Panc1 (cell line): ENCODE results near the gene MCF2L2. TPM values are rescaled to one million over a fixed set of nuclear protein-coding genes. Genes with fewer than 3 reads are reported as not detected.

Experiments
- ATAC-seq: fragments of 200-7000 bp; cut with Tn5 transposase; 2 replicates; pipeline ENCODE4 v1.9.1; 2020; ENCODE audit warnings: mild to moderate bottlenecking, moderate library complexity
- BruUV-seq: library from RNA; stranded (reverse); fragments of 400-500 nt; replicated peaks from 2 replicates; lab custom pipeline; 2021; lab: Mats Ljungman, UMichigan
- CTCF ChIA-PET: fragments of 300-600 bp; sonication (Branson Sonifier 250); formaldehyde crosslinking; loops from one replicate; lab custom pipeline; 2022; ENCODE audit warnings: antibody characterized with exemption; lab: Charles Lee
- POLR2A ChIA-PET: fragments of 300-600 bp; sonication (Branson Sonifier 250); formaldehyde crosslinking; loops from one replicate; lab custom pipeline; 2022; ENCODE audit warnings: antibody characterized with exemption; lab: Charles Lee
- DNase-seq: peaks from one replicate; pipeline ENCODE4 v3.0.0-alpha.2; 2010; ENCODE audit warnings: low read depth, low spot score
- H3K27ac ChIP-seq: 2 replicates; pipeline ENCODE4 v1.5.1; 2011; ENCODE audit warnings: mild to moderate bottlenecking, low read length, inconsistent platforms
- H3K27me3 ChIP-seq: fragments of 200-500 bp; sonication (Bioruptor generic); 2 replicates; pipeline ENCODE4 v1.6.0; 2014; ENCODE audit warnings: low read length, inconsistent platforms; ENCODE audit not compliant: control insufficient read depth, insufficient read depth
- H3K36me3 ChIP-seq: fragments of 200-500 bp; sonication (Bioruptor generic); 2 replicates; pipeline ENCODE4 v1.5.1; 2014; ENCODE audit warnings: inconsistent platforms, mild to moderate bottlenecking, low read length, moderate library complexity; ENCODE audit not compliant: control insufficient read depth, insufficient read depth
- H3K4me1 ChIP-seq: 2 replicates; pipeline ENCODE4 v1.5.1; 2011; ENCODE audit warnings: inconsistent platforms, mild to moderate bottlenecking, low read length, moderate library complexity; ENCODE audit not compliant: control insufficient read depth, insufficient read depth
- H3K4me3 ChIP-seq, 2 experiments: 2 replicates each; pipeline ENCODE4 v1.5.1; 2011 to 2012; ENCODE audit warnings: low read depth in 2 of 2, low read length in 2 of 2, mild to moderate bottlenecking in 2 of 2, inconsistent platforms in 1 of 2, moderate library complexity in 1 of 2
- H3K9me3 ChIP-seq: fragments of 200-500 bp; sonication (Bioruptor generic); 2 replicates; pipeline ENCODE4 v1.5.1; 2014; ENCODE audit warnings: low read depth, mild to moderate bottlenecking, inconsistent platforms, low read length, moderate library complexity; ENCODE audit not compliant: control insufficient read depth, insufficient read depth
- POLR2AphosphoS5 ChIP-seq: IDR thresholded peaks from 2 replicates; pipeline ENCODE4 v1.6.1; 2012; ENCODE audit warnings: mild to moderate bottlenecking, low read depth, low read length, moderate library complexity
- REST ChIP-seq, 2 experiments: IDR thresholded peaks; 2 replicates each; pipeline ENCODE4 v1.6.1; 2011 to 2012; ENCODE audit warnings: low read depth in 2 of 2, control low read depth in 1 of 2, low read length in 1 of 2, mild to moderate bottlenecking in 1 of 2, moderate library complexity in 1 of 2; ENCODE audit not compliant: insufficient read depth in 1 of 2
- SIN3A ChIP-seq: IDR thresholded peaks from 2 replicates; pipeline ENCODE4 v1.6.1; 2012; ENCODE audit warnings: low read depth, mild to moderate bottlenecking, low read length, moderate library complexity, borderline replicate concordance; ENCODE audit not compliant: insufficient read depth
- TCF7L2 ChIP-seq: IDR thresholded peaks from 2 replicates; pipeline ENCODE4 v1.6.1; 2011; ENCODE audit warnings: mild to moderate bottlenecking, low read depth, low read length, inconsistent platforms
- in situ Hi-C: cut with HindIII; loops from 2 replicates; pipeline ENCODE4 v1.10.0; 2016; ENCODE audit warnings: low sequenced_read_pairs, low pct_unique_long_range_greater_than_20kb
- intact Hi-C: fragments of 100-400 bp; cut with micrococcal nuclease; formaldehyde crosslinking; loops from one replicate; pipeline ENCODE4 v1.10.0; 2022; ENCODE audit not compliant: unreplicated experiment
- total RNA-seq: library from RNA; stranded (reverse); gene quantifications from one replicate; pipeline ENCODE4 v1.2.1, GENCODE V29; 2021; ENCODE audit not compliant: unreplicated experiment
- TF ChIP-seq, protein P1 (sequence below): fragments of 450-650 bp; IDR thresholded peaks from 2 replicates; pipeline ENCODE4 v1.5.1; 2017; ENCODE audit warnings: mild to moderate bottlenecking

MCF2L2 gene
- total RNA-seq, 1 experiment from 2014 or later, result 1.0 TPM

GRCh38 chr3:183217548-183218332, 210.7 kb downstream of the MCF2L2 start:
- BruUV-seq, result no TSS peak

DNA sequence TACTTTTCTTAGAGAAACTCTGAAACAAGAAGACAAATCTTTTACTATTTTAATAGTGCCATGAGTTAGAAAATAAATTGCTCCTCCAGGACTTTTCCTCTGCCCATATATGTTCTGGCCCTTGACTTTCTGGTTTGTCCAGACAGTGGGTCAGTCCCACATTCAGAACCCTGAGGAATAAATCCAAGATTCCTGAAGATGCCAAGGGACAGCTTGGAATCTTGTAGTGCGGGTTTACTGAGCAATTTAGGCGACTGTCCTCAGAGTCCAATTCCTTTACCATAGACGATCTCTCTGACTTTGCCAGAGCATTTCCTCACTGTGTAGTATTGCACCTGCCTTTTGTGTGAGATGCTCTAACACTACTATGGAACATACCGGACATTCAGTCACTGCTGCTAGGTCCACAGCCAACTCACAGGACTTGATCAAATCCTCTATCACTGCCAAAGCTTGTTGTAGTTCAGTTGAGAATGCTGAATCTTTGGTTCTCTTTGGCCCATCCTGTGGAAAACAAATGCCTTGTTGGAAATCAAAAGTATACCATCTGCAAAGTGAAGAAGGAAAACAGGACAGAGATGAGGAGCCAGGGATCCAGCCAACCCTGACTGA, 212.7 kb downstream of the MCF2L2 start:
- DNase-seq (no peak), ATAC-seq (no peak)
- in situ Hi-C loops (no loop called here), intact Hi-C loops (no loop called here)
- Histone ChIP-seq H3K27ac (no peak overlapping the region), H3K9me3 (no peaks in the 10 kb centered on the region), H3K36me3 (no peaks in the 10 kb centered on the region), H3K27me3 (peaks cover 2% of the 10 kb centered on the region; the same call in 1 of the 2 replicates), H3K4me3 (no peak overlapping the region), H3K4me1 (no peaks in the 10 kb centered on the region)
- TF ChIP-seq POLR2AphosphoS5 (no peak), SIN3A (no peak), TCF7L2 (no peak), REST (IDR thresholded peaks at IDR 0.05; ENCODE audit: insufficient read depth in 1 of 2, low read depth in 2 of 2, low read length in 1 of 2) (no peak)
- TF ChIP-seq, protein P1, sequence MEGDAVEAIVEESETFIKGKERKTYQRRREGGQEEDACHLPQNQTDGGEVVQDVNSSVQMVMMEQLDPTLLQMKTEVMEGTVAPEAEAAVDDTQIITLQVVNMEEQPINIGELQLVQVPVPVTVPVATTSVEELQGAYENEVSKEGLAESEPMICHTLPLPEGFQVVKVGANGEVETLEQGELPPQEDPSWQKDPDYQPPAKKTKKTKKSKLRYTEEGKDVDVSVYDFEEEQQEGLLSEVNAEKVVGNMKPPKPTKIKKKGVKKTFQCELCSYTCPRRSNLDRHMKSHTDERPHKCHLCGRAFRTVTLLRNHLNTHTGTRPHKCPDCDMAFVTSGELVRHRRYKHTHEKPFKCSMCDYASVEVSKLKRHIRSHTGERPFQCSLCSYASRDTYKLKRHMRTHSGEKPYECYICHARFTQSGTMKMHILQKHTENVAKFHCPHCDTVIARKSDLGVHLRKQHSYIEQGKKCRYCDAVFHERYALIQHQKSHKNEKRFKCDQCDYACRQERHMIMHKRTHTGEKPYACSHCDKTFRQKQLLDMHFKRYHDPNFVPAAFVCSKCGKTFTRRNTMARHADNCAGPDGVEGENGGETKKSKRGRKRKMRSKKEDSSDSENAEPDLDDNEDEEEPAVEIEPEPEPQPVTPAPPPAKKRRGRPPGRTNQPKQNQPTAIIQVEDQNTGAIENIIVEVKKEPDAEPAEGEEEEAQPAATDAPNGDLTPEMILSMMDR, result no peak
- ChIA-PET CTCF (interaction anchor here (0.7 kb wide), 1 partner anchor 43 kb away, joined by 6 read pairs; no protein-coding TSS in a partner anchor), POLR2A (no interaction called here)
- no TSS peak for BruUV-seq

More at GRCh38 chr3:183217548-183218332, 210.7 kb downstream of the MCF2L2 start:
- no peak overlapping the region for H3K27ac ChIP-seq
- H3K36me3 ChIP-seq, result no peaks in the 10 kb centered on the region
- H3K27me3 ChIP-seq, result peaks cover 2% of the 10 kb centered on the region; the same call in 1 of the 2 replicates
- CTCF ChIA-PET, result no interaction called here
- H3K9me3 ChIP-seq, result no peaks in the 10 kb centered on the region
- ATAC-seq (no peak), DNase-seq (no peak)
- H3K4me1 ChIP-seq, result no peaks in the 10 kb centered on the region
- in situ Hi-C loops, result no loop called here
- no peak overlapping the region for H3K4me3 ChIP-seq
- no peak for TF ChIP-seq REST (IDR thresholded peaks at IDR 0.05; ENCODE audit: insufficient read depth in 1 of 2, low read depth in 2 of 2, low read length in 1 of 2)
- TF ChIP-seq, protein P1, result no peak
- no peak for TF ChIP-seq POLR2AphosphoS5
- TF ChIP-seq TCF7L2, result no peak
- TF ChIP-seq SIN3A, result no peak
- POLR2A ChIA-PET, result interaction anchor here (0.6 kb wide), 1 partner anchor 49 kb away, joined by 5 read pairs; no protein-coding TSS in a partner anchor
- intact Hi-C loops, result no loop called here
